Erythroblast (primary cell): ENCODE measurements around the gene PTPRB.

ENCODE experiments used
- GATA1 ChIP-seq: IDR thresholded peaks from 2 replicates; pipeline ENCODE4 v1.6.1; 2011; ENCODE audit warnings: low read depth, mild to moderate bottlenecking, control low read depth, low read length, moderate library complexity
- POLR2A ChIP-seq: IDR thresholded peaks from 2 replicates; pipeline ENCODE4 v1.6.1; 2011; ENCODE audit warnings: mild to moderate bottlenecking, low read length

- no peak for TF ChIP-seq POLR2A
- TF ChIP-seq GATA1: no peak
Observed at GRCh38 chr12:70536650-70537049, 100.6 kb downstream of the PTPRB start.
